A673 (cell line): ENCODE data around the gene IPO5. TPM values are rescaled to one million over a fixed set of nuclear protein-coding genes. Genes with fewer than 3 reads are reported as not detected.

Experiments
- BruUV-seq: library from RNA; stranded (reverse); fragments of 400-500 nt; replicated peaks from 2 replicates; lab custom pipeline; 2021; lab: Mats Ljungman, UMichigan
- CTCF ChIA-PET: fragments of 300-600 bp; sonication (Branson Sonifier 250); formaldehyde crosslinking; loops from one replicate; lab custom pipeline; 2022; ENCODE audit warnings: antibody characterized with exemption; lab: Charles Lee
- POLR2A ChIA-PET: fragments of 300-600 bp; sonication (Branson Sonifier 250); formaldehyde crosslinking; loops from one replicate; lab custom pipeline; 2022; ENCODE audit warnings: antibody characterized with exemption; ENCODE audit not compliant: low non-redundant PET; lab: Charles Lee
- DNase-seq: peaks from one replicate; pipeline ENCODE4 v3.0.0-alpha.2; 2015; ENCODE audit warnings: low spot score
- H3K27ac ChIP-seq: fragments of 200-600 bp; sonication (generic); 2 replicates; pipeline ENCODE4 v1.5.1; 2016; ENCODE audit warnings: mixed run types, low read depth, mild to moderate bottlenecking, mixed read lengths, antibody characterized with exemption, low read length; ENCODE audit not compliant: poor library complexity, severe bottlenecking
- H3K27me3 ChIP-seq: fragments of 200-600 bp; sonication (generic); replicated peaks from 2 replicates; pipeline ENCODE4 v1.6.1; 2017; ENCODE audit warnings: mixed run types, low read depth, mild to moderate bottlenecking, mixed read lengths, antibody characterized with exemption, low read length; ENCODE audit not compliant: insufficient read depth, poor library complexity
- H3K36me3 ChIP-seq: fragments of 200-600 bp; sonication (generic); 2 replicates; pipeline ENCODE4 v1.6.1; 2016; ENCODE audit warnings: mixed run types, mild to moderate bottlenecking, mixed read lengths, antibody characterized with exemption, low read length; ENCODE audit not compliant: insufficient read depth, poor library complexity, severe bottlenecking
- H3K4me1 ChIP-seq: fragments of 200-600 bp; sonication (generic); 2 replicates; pipeline ENCODE4 v1.6.1; 2017; ENCODE audit warnings: mixed run types, mild to moderate bottlenecking, mixed read lengths, antibody characterized with exemption, low read length; ENCODE audit not compliant: insufficient read depth, poor library complexity, severe bottlenecking
- H3K4me3 ChIP-seq: fragments of 200-600 bp; sonication (generic); 2 replicates; pipeline ENCODE4 v1.5.1; 2016; ENCODE audit warnings: low read depth, mixed run types, mild to moderate bottlenecking, mixed read lengths, low read length; ENCODE audit not compliant: poor library complexity, severe bottlenecking
- H3K9me3 ChIP-seq: fragments of 200-600 bp; sonication (generic); 2 replicates; pipeline ENCODE4 v1.6.1; 2016; ENCODE audit warnings: mixed run types, low read depth, mild to moderate bottlenecking, mixed read lengths, antibody characterized with exemption, low read length; ENCODE audit not compliant: poor library complexity, severe bottlenecking
- CTCF ChIP-seq: fragments of 300-800, 200-600 bp; sonication (generic); conservative IDR thresholded peaks from 2 replicates; pipeline ENCODE4 v1.5.1; 2017; ENCODE audit warnings: low read depth, mild to moderate bottlenecking, antibody characterized with exemption, low read length, moderate library complexity, mixed read lengths
- EZH2 ChIP-seq: fragments of 200-600 bp; sonication (generic); IDR thresholded peaks from 2 replicates; pipeline ENCODE4 v1.6.1; 2017; ENCODE audit warnings: borderline replicate concordance, low read depth, mild to moderate bottlenecking, mixed read lengths, antibody characterized with exemption, low read length; ENCODE audit not compliant: poor library complexity, severe bottlenecking
- intact Hi-C: fragments of 100-400 bp; cut with micrococcal nuclease; formaldehyde crosslinking; loops from one replicate; pipeline ENCODE4 v1.10.0; 2022; ENCODE audit not compliant: unreplicated experiment
- total RNA-seq: library from RNA; stranded (reverse); gene quantifications from 2 replicates; pipeline ENCODE4 v1.2.3, GENCODE V29; 2021

The IPO5 gene
- total RNA-seq, 1 experiment from 2014 or later = 573 TPM

GRCh38 chr13:97975280-97975847 is 21.9 kb downstream of the IPO5 start:
- H3K4me1 ChIP-seq = peaks cover 14% of the 10 kb centered on the region
- no peaks in the 10 kb centered on the region for H3K9me3 ChIP-seq
- ChIA-PET CTCF (no interaction called here), POLR2A (no interaction called here)
- intact Hi-C loops = no loop called here
- H3K4me3 ChIP-seq = peak overlapping the region; percentile 69
- H3K36me3 ChIP-seq = peaks cover 18% of the 10 kb centered on the region
- H3K27me3 ChIP-seq = no peaks in the 10 kb centered on the region
- TSS peak; percentile 62 for BruUV-seq
- peak overlapping the region; percentile 94 for H3K27ac ChIP-seq
- DNase-seq = peak; percentile 65
- TF ChIP-seq CTCF (no peak), EZH2 (no peak)

- ChIA-PET POLR2A (no interaction called here), CTCF (no interaction called here)
- peak; percentile 96 for DNase-seq
- Histone ChIP-seq H3K4me3 (peak overlapping the region; percentile 69), H3K27me3 (no peaks in the 10 kb centered on the region), H3K36me3 (peaks cover 18% of the 10 kb centered on the region), H3K9me3 (no peaks in the 10 kb centered on the region), H3K27ac (peak overlapping the region; percentile 94), H3K4me1 (peaks cover 18% of the 10 kb centered on the region)
- no TSS peak for BruUV-seq
- no peak for TF ChIP-seq EZH2
- TF ChIP-seq CTCF = no peak
- intact Hi-C loops = loop anchor here (2.0 kb wide), 2 partner anchors 29 to 119 kb away; no protein-coding TSS in a partner anchor
Observed at GRCh38 chr13:97975848-97976609, 22.6 kb downstream of the IPO5 start.

- Histone ChIP-seq H3K27ac (peak overlapping the region; percentile 94), H3K27me3 (no peaks in the 10 kb centered on the region), H3K9me3 (no peaks in the 10 kb centered on the region), H3K4me3 (peak overlapping the region; percentile 69), H3K4me1 (peaks cover 26% of the 10 kb centered on the region), H3K36me3 (peaks cover 26% of the 10 kb centered on the region)
- intact Hi-C loops = loop anchor here (2.0 kb wide), 2 partner anchors 30 to 120 kb away; no protein-coding TSS in a partner anchor
- ChIA-PET POLR2A (interaction anchor here (0.5 kb wide), 1 partner anchor 126 kb away, joined by 4 read pairs; no protein-coding TSS in a partner anchor), CTCF (no interaction called here)
- no TSS peak for BruUV-seq
- DNase-seq = peak; percentile 45
- TF ChIP-seq EZH2 (no peak), CTCF (no peak)
Observed at GRCh38 chr13:97976610-97977521, 23.4 kb downstream of the IPO5 start.
